HG02610 (cell line): Measurements from ENCODE around the gene NAT8.
"Not testable (repeated sequence)": the region's sequence is repeated elsewhere in the genome, so short reads cannot be mapped to it uniquely, and the experiment has no call there.

ENCODE experiments used
- ATAC-seq: cut with Tn5 transposase; IDR thresholded peaks from one replicate; pipeline ENCODE4 v1.9.1; 2021; ENCODE audit warnings: mild to moderate bottlenecking, moderate library complexity; ENCODE audit not compliant: unreplicated experiment

Gene NAT8

GRCh38 chr2:73638429-73638828 lies 3.8 kb downstream of the NAT8 start:
- ATAC-seq: no peak

DNA sequence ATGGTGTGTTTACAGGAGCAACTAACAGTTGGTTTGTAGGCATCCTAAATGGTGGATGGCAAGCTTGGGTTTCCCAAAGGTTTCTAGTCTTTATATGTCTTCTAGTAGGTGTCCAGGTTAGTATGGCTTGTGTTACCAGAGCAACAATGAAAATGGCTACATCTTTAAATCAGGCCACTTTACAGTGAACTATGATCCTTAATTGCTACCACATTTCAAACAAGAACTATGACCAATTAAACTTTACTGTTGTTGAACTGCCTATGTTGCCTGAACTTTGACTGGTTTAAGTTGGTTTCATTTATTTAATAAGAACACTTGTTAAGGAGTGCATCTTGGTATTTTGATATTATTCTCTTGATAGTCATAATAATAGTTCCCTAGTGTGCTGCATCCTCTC lies 5.2 kb downstream of the NAT8 start:
- not testable (repeated sequence) for ATAC-seq

- peak; percentile 56 for ATAC-seq
These were observed 11.5 kb downstream of the NAT8 start for GRCh38 chr2:73630662-73631266.

DNA sequence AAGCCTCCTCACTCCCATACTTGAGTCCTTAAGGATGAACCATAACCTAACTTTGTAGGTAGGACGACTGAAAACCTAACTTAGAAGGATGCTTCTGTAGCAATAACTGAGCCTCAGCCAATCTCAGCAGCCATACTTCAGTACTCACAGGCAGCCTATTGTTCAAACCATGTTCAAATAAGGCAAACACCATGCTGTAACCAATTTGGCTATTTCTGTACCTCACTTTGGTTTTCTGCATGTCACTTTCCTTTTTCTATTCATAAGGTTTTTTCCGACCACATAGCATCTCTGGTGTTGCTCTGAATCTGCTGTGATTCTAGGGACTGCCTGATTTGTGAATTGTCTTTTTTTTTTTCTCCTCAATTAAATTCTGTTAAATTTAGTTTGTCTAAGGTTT lies 13.7 kb downstream of the NAT8 start:
- peak; percentile 69 for ATAC-seq

GRCh38 chr2:73626237-73626636 lies 16.0 kb downstream of the NAT8 start:
- not testable (repeated sequence) for ATAC-seq

DNA sequence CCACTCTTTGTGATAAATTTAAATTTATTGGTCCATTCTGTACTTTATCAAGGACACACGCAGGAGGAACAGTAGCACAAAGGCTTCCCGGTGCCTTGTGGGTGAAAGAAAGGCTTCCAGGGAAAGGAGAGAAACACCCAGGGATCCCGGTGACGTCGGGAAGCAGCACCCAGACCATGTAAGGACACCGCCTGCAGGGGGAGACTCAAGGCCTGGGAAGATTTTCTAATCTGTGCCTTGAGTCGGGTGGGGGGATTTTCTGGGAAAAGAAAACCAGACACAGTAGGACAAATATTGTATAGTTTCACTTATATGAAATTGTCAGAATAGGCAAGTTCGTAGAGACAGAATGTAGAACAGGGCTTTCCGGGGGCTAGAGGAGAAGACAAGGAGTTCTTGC lies 17.6 kb downstream of the NAT8 start:
- ATAC-seq: not testable (repeated sequence)

DNA sequence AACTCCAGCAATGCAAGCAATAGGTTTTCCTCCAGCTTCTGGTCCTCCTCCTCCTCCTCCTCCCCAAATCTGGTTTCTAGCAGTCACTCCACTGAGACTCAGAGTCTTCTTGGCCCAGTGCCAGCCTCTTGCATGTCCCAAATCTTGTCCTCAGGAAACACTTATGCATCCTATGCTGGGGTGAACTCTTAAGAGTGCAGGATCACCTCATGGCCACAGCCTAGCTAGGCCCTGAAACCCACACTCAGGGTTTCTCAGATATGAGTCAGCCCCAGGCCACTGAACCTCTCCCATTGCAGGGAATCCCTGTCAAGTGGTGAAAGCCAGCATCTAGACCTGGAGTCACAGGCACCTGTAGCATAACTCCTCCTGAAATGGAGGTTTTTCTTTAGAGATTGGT lies 18.2 kb downstream of the NAT8 start:
- ATAC-seq: peak; percentile 68

- not testable (repeated sequence) for ATAC-seq
These were observed 22.3 kb downstream of the NAT8 start for GRCh38 chr2:73619925-73620324.

DNA sequence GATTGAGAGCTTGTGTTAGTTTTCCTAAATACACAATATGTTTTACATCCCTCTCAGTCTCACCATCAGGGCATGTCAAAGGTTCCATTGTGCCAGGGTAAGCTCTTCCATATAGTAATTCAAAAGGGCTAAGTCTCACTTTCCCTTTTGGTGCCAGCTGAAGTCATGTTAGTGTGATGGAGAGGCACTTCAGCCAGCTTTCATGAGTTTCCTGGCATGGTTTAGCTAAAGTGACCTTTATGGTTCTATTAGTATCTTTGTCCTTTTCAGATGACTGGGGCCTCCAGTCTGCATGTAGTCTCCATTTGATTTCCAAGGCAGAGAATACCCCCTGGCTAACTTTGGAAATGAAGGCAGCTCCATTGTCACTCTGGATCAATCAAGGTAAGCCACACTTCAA lies 27.2 kb downstream of the NAT8 start:
- ATAC-seq: no peak

DNA sequence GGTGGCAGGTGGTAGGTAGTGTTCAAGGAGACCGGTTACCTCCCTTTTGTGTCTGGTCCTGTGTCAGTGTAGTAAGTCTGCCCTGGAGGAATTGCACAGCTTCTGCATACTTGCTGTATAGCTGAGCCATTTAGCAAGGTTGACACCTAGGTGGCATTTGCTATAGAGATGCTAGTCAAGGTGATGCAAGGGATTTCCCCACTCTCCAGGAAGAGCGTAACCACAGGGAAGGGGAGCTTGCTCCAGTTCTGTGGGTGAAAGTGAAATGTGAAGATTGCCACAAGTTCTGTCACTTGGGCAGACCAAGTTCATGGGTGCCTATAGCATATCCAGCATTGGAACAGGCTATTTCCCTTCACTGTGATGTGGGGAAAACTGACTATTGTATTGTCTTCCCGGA lies 28.1 kb downstream of the NAT8 start:
- ATAC-seq: peak; percentile 75

- ATAC-seq: no peak
These were observed 30.4 kb downstream of the NAT8 start for GRCh38 chr2:73611867-73612266.

GRCh38 chr2:73611193-73611592 lies 31.0 kb downstream of the NAT8 start:
- ATAC-seq: no peak

GRCh38 chr2:73610111-73610510 lies 32.1 kb downstream of the NAT8 start:
- ATAC-seq: no peak

GRCh38 chr2:73604589-73604988 lies 37.6 kb downstream of the NAT8 start:
- not testable (repeated sequence) for ATAC-seq

GRCh38 chr2:73603099-73603588 lies 39.1 kb downstream of the NAT8 start:
- peak; percentile 92 for ATAC-seq

- no peak for ATAC-seq
These were observed 40.4 kb downstream of the NAT8 start for GRCh38 chr2:73601780-73602179.

DNA sequence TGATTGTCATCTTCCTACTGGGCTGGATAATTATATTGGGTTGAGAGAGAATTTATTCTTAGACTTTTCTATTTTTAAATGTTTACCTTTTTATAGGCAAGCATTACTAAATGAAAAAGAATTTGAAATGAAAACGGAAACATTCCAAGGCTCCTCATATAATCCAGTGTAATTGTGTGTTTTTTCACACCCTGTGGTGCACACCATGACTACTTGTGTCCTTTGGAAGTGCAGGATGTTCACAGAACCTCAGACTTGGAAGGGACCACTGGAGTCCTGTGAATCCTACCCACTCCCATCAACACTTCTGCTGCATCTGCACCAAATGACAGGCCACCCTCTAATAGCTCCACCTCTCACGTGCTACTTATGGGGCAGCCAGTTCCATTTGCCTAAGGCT lies 48.0 kb downstream of the NAT8 start:
- no peak for ATAC-seq

- ATAC-seq: no peak
These were observed 48.5 kb downstream of the NAT8 start for GRCh38 chr2:73593680-73594079.
